ENCODE data around the gene SLC12A7.

- TF ChIP-seq POLR2AphosphoS5 (IDR thresholded peaks at IDR 0.05; ENCODE audit: borderline replicate concordance, low read depth, low read length) (no peak), EZH2 (IDR thresholded peaks at IDR 0.05) (no peak)
Measured at GRCh38 chr5:1134478-1134877, 22.6 kb upstream of the SLC12A7 start.

Data from SK-N-MC (cell line).